HG02610 (cell line): ENCODE measurements around the gene PEPD.

Experiments
- ATAC-seq: cut with Tn5 transposase; IDR thresholded peaks from one replicate; pipeline ENCODE4 v1.9.1; 2021; ENCODE audit warnings: mild to moderate bottlenecking, moderate library complexity; ENCODE audit not compliant: unreplicated experiment

PEPD gene

DNA sequence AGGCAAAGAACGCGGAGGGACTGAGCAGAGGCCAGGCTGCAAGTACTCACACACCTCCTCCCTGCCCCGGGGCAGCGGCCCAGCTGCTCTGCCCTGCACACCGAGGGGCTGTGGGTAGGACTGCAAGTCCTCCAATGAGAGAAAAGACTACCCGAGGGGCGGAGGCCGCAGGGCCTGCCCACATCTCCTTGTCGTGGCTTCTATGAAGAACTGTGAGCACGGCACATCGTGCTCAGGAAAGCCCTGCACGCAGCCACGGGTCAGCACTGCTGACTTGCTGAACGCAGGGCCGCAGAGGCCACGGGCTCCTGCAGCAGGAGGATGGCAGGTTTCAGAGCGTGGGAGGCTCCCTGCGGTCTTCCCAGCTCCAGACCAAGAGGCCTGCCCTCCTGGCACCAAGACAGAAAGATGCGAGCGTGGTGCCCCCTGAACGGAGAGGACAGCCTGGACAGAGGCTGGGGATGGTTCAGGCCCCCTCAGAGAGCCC, 110.6 kb downstream of the PEPD start:
- no peak for ATAC-seq

DNA sequence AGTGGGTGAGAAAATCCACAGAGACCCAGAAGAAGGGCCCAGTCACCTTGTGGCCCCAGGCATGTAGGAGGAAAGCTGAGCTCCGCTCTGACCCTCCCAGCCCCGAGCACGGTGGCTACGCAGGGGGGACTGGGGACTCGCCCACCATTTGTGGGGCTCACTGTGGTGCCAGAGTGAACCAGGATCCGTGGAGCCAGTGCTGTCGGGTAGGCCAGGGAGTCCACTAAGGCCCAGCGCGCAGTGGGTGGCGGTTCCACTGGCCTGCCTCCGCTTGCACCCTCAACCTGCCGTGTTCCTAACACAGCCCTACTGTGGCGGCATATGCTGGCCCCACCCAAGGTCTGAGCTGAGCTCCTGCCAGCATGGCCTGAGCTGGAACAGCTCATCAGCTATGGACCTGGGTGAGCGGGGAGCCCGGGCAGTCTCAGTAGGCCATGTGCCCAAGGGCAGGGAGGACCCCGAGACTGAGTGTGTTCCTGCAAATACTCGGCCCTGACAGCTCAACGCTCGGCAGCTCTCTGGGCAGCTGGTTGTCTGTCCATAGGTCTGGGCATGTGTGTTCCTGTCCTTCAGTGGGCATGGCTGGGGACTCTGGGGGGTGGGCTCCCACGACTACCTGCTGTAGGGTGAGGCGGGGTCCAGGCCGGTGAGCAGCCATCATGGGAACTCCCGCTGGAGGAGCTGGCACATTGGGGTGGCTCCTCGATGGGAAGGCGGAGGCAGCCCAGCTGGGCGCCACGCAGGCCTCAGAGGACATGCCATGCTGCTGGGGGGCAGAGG, 111.5 kb downstream of the PEPD start:
- ATAC-seq, result no peak

DNA sequence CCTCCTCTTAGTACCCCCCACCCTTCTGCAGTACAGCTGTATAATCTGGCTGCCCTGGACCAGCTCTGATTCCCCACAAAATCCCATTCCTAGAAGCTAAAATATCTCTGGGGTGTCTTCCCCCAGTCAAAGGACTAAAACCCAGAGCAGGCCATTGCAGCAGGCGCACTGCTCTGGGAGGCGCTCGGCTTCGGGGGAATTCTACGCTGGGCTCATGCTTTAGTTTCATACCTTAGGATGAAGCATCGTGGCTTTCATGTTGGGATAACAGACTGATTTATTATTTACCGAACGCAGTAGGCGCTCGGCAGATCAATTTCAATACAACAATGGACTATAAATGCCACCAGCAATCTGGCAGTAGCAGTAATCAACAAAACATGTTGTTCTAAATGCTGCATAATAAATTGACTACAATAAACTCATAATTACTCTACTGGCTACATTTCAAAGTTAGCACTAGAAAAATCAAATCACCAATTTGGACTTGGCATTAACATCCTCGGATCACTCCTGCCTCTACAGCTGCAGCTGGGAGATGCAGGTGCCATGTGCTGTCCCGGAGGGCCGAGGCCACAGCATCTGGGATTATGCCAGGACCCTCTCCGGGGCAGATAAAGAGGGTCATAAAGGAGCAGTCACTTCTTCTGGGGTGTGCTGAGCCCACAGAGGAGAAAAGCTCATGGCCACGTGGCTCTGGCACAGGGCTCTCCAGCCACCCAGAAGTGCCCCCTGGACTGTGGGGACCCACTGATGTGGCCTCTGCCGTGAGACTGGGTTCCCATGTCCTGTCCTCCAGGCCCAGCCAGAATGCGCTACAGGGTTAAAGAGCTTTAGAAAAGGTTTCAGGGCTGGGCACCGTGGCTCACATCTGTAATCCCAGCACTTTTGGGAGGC, 112.8 kb downstream of the PEPD start:
- no peak for ATAC-seq

DNA sequence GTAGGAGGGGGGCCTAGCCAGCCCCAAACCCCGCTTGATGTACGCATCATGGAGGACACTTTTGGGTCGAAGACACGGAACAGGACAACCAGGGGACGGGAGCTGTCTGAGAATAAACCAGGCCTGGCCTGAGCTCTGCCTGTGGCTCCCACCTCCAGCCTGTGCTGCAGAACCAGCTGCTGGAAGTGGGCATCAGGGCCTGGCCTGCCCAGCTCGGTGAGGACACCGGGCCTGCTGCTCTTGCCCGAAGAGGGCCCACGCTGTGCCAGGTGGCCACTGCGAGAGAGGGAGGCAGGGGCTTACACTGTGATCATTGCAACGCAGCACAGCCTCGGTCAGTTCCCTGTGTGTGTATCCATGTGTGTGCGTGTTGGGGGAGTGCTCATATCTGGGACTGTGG, 113.5 kb downstream of the PEPD start:
- ATAC-seq, result no peak

DNA sequence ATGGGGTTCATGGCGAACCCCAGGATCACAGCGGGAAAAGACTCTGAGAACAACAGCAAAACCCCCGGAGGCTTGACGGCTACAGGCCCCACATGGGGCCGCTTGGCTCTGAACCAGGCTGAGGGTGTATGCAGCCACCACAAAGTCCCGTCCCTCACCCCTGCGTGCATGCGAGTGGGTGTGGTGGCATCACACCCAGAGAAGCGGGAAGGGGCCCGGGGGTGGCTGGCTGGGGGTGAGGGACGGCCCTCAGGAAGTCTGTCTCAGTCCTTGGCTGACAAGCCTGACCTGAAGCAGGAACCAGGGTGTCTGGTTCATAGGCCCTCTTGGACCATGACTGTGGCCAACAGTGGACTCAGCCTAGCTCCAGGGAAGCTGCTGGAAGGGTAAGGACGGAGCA, 113.9 kb downstream of the PEPD start:
- ATAC-seq, result no peak

DNA sequence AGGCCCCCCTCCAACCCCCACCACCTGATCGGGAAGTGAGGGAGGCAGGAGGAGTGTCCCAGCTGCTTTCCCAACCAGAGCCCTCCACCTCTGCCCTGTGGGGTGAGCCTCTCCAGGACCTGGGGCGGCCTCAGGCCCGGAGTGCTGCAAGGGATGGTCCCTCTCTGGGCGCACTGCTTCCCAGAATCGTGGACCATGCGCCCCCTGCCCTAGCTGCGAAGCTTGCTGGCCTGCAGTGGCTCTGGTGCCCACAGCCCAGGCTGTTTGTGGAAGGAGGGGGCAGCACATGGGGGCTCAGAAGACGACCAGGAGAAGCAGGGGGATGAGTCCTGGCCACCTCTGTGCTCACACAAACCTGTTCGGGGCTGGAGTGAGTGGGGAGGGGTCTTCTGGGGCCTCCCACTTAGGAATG, 114.4 kb downstream of the PEPD start:
- ATAC-seq, result no peak

DNA sequence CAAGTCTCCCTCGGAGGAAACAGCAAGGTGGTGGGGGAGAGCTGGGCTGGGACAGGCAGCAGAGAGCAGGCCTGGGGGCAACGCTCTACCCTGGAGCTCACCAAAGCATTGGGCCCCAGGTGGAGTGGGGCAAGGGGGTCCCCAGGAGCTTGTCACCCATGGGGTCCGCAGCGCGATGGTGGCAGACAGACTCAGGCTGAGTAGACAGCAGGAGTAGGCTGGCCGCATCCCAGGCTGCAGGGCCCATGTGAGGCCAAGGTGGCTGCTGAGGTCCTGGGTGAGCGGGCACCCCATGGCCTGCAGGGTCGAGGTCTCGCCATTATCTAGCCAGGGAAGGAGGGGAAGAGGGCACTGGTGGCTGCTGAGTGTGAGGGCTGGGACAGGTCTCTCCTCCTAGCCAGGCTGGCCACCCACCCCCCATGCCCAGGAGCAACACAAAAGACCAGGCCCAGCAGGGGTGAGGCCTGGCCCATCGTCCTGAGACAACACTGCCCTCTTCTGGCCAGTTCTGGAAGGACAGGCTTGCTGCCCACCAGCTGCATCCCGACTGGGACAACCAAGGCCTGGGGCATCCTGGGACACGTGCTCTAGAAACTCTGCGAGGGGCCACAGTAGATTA, 115.0 kb downstream of the PEPD start:
- ATAC-seq, result no peak

DNA sequence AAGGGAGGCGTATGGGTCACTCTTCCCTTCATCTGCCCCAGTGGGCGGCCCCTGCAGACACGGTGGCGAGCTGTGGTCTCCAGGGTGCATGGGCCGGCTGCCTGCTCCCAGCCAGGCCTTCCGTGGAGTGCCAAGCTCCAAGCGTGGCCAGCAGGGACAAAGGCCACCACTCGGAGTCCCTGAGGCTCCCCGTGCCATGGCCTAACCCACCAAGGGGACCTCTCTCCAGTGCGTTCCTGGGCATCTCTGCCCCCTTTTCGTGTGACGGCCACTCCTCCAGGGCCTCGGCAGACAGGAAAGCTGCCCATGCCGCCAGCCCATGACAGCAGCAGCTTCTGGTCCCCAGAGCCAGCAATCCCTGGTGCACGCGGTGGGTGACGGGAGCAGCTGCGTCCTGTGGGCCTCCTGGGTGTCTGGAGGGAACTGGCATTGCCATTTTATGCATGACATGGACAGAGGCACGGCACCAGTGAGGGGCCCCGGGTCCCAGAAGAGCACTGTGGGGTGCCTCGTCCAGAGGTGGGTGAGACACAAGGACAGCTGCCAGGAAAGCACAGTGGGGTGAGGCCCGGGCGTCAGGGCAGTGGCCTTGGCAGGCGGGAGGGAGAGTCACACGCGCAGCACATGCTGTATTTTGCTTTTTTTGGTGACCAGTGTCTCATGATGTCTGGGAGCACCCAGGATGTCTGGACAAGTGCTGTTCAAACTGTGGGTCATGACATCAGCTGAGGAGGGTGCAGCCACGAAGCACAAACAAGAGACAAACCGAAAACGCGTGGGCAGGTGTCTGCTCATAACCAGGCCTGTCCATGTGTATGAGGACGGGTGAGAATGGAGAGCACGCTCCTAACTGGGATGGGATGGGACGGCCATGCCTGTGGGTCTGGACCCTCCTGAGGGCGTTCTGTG, 115.8 kb downstream of the PEPD start:
- no peak for ATAC-seq

DNA sequence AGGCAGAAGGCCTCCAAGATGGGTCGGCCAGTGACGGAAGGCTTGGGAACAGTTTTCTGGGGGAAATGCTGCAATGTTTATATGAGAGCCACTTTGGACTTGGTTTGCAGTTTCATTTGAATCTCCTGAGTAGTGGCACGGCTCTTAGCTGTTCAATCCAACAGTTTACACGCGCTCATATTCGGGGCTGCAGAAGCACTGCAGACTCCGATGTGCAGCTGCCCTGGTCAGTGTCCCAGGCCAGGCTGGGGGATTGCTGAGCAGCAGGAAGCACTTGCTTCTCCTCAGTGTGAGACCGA, 116.4 kb downstream of the PEPD start:
- no peak for ATAC-seq

DNA sequence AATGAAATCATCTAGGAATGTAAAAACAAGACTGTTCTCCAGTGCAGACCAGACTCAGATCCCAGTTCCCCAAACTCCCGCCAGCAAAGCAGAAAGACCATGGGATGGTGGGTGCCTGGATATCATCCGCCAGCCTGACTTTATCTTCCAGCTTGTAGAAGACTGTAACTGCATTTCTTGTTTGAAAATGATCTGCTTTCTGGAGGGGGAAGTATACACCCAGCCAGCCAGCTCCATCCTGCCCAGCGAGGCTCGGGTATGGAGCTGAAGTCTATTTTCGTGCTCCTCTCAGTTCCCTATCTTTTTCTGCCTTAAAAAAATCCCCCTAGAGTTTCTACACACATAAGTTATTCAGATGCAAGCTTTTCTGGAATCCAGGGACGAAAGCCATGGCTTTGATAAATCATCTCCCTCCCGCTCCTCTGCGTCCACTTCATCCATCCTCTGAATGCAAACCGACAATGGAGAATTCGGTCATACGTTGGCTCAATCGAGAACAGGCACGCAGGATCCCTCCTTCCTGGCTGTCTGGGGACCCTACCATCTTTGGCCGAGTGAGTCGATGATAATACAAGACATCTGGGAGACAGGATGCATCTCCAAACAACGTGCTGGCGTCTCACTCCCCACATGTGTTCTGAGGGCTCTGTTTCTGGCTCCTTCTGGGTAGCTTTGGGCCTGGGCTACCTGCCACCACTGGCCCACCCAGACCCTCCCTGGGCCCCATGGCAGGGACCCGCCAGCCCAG, 116.9 kb downstream of the PEPD start:
- no peak for ATAC-seq

DNA sequence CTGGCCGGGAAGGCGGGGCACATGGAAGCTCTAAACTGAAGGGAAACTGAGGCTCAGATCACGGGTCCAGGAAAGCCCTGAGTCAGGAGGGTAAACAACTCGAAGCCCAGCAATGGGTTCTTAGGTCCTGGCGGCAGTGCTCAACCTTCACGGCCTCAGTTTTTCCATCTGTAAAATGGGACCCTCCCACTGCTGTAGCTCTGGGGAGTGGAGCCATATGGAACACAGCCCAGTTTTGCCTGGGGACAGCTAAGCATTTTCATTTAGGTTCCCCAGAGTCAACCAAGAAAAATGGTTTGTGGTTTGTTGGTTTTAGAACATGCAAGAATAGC, 117.7 kb downstream of the PEPD start:
- no peak for ATAC-seq

DNA sequence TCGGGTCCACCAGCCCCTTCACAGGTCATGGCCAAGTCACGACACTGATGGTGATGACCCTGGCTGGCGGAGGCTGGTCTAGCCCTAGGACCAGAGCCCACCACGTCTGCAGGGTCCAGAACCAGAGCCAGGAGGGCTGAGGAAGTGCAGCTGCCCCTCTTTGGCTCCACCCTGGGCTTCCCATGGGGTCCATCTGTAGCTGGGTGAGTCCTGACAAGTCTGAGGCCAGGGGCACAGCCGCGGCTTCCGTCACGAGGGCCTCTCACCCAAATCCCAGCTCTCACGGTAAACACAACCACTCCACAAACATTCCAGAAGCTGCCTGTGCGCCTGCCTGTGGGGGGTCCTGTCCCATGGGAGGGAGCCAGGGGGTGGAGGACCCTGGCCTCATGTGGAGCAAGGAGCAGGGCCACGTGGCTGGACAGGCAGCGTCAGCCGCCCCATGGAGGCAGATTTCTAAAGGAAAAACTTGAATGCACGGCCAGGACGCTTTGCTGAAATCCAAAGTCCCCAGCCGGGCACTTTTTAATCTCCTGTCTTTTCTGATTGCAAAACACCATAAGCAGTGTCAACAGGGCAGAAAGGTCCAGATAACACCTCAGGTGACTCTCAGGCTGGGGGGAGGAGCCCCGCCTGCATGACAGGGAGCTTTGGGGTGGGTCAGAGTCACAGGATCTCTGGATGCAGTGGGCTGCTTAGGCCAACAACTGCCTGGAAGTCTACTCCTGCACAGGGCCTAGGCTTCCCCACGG, 118.2 kb downstream of the PEPD start:
- ATAC-seq, result no peak

DNA sequence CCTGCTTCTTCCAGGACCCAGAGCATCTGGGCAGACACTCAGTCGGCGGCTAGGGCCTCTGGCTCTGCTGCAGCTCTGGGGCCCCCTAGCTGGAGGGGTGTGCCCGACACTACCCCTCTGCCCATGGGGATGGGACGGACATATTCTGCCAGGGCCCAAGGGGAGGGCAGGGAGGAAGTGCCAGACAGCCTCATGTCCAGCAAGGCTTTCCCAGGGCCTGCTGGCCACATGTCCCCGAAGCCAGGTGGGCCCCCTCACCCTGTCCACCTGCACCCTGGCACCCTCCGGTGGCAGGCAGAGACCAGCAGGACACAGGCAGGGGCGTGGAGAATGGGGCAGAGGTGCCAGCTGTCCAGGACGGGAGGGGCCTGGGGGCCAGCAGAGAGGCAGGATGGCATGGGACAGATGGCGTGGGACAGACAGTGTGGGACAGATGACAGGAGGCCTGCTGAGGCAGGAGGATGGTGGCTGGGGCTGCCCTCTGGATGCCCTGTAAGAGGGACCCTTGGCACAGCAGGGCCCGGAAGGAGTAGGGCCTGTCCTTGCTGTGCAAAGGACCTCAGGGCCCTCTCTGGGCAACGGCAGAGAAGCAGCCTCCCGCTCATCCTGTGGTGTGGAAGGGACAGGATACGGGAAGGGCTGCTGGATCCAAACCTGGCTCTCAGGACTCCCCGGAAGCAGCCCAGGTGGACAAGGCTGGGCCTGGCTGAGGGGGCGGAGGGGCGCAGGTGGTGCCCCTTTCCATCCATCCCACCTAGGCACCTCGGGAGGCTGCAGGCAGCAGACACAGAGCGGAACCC, 119.0 kb downstream of the PEPD start:
- ATAC-seq, result no peak

DNA sequence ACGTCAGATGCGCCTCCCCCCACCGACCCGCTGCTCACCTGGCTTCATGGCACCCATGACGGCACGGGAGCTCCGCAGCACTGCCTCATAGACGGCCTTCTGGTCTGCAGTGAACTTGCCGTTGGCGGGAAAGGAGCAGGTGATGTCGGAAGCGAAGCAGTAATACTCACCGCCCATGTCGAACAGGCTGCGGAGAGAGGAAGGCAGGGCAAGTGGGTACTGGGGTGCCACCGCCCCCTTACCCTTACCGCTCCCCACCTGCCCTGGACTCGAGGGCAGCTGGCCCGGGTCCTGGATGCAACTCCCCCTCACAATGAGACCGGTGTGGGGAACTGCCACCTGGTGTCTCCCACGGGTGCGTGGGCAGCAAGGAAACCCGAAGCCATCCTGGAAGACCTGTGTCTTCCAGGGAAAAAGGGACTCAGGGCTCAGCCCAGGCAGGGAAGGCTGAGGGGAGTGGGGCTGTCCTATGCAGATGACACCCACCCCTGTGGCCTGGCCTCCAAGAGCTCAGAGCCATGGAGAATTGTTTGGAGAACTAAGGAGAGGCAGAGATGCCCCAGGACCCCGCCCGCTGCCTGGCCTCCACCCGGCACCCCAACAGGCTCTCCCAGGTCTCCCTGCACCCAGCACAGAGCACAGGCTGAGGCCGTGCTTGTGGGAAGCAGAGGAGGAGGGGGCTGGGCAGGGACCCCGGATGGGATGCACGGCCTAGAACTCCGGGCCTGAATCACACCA, 119.7 kb downstream of the PEPD start:
- ATAC-seq, result no peak

DNA sequence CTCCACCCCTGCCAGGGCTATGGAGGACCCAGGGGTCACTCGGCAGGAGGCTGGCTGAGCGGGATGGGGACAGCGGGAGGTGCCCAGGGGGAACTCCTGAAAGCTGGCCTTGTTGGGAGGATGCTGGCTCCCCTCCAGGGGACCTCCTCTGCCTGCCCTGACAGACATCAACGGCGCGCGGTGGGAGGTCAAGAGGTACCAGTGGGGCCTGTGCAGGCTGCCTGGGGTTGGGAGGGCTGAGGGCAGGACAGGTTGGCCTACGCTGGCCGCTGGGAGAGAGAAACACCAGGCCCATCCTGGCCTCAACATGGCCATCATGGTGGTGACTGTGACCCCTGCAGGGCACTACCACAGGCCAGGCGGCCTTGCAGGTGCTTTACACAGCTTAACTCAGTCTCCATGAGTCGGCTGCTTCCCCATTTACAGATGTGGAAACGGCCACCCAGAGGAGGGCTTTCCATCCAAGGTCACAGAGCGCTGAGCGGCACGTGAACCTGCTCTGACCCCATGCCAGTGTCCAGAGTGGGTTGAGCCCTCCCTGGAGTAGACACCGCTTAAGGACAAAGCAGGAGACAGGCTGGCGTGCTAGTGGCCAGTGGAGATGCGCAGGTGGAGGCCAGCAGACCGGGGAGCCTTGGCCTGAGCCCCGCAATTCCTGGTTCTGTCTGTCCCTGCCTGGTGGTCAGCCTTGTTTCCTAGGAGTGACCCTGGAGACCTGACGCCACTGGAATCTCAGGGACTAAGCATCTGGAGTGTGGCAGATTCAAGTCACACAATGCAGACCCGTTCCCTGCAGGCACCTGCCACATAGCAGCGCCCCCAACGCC, 120.5 kb downstream of the PEPD start:
- no peak for ATAC-seq

DNA sequence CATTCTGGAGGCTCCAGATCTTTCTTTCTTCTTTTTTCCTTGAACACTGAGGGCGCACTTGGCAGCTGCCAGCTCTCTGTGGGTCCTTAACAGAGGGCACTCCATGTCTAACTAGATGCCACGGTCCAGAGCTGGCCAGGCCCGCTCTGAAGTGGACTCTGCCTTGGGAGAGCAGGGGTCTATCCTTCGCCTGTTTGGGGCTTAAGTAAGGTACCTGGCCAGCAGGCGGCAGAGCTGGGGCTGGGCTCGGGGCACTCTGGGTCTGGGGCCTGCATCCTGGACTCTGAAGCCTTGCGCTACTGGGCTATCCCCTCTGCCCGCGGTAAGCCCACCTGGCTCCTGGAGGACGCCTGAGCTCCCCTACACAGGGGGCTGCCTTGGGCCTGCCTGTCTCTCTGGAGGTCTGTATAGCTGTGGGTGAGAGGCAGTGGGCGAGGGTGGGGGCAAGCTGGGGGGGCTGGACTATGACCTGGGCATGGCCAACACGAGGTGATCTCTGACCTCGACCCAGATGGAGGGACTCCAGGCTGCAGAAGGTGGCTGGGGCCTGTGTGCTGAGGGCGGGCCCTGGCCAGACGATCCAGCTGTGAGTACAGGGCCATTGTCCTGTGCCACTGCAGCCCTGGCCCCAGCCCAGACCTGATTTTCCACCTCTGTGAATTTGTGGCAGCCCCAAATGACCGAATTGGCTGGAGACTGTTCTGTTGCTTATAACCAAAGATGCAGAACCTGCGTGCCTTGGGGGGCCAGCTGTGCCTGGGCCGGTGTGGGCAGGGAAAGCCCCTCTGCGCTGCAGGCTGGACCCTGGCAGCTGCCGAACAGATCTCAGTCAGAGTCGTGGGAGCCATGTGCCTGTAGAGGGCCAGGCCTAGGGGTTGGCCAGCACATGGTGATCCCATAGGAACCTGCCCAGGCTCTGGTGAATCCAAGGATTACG, 121.6 kb downstream of the PEPD start:
- ATAC-seq, result no peak
